Adrenal gland (tissue), 12 donors: ENCODE measurements around the gene RRBP1. TPM values are rescaled to one million over a fixed set of nuclear protein-coding genes. Genes with fewer than 3 reads are reported as not detected.

Source experiments
- DNase-seq, 7 donors: peaks; one replicate each; pipeline ENCODE4 v3.0.0-alpha.2; 2019 to 2020
- H3K27ac ChIP-seq, 5 donors: fragments of 200-600 bp; sonication (generic) in 4 of 5; 1 replicate in 3 of 5; 2 replicates in 2 of 5; pipeline versions ENCODE4 v1.5.1 to v1.8.0; 2016 to 2020; ENCODE audit warnings: mild to moderate bottlenecking in 1 of 5
- H3K27me3 ChIP-seq: fragments of 200-600 bp; 2 replicates; pipeline ENCODE4 v1.8.0; 2021
- H3K36me3 ChIP-seq, 2 donors: fragments of 200-600 bp; replicated peaks in 1 of 2; 1 replicate in 1 of 2; 2 replicates in 1 of 2; pipeline versions ENCODE4 v1.5.1 to v1.8.0; 2018 to 2022
- H3K4me1 ChIP-seq, 2 donors: fragments of 200-600 bp; replicated peaks in 1 of 2; 1 replicate in 1 of 2; 2 replicates in 1 of 2; pipeline versions ENCODE4 v1.5.1 to v1.8.0; 2018 to 2021
- H3K4me3 ChIP-seq, 4 donors: fragments of 200-600 bp; sonication (generic) in 3 of 4; one replicate each; pipeline ENCODE4 v1.5.1; 2016 to 2018
- H3K9me3 ChIP-seq, 3 donors: fragments of 200-600 bp; sonication (generic) in 1 of 3; replicated peaks in 1 of 3; 1 replicate in 2 of 3; 2 replicates in 1 of 3; pipeline versions ENCODE4 v1.5.1 to v1.8.0; 2016 to 2021
- POLR2A ChIP-seq, 2 donors: fragments of 450-650 bp; IDR thresholded peaks; one replicate each; pipeline ENCODE4 v1.6.1; 2017; ENCODE audit warnings: antibody characterized with exemption in 2 of 2, mild to moderate bottlenecking in 2 of 2, moderate library complexity in 1 of 2
- WGBS, 4 donors: extraction: QIAGEN DNeasy Blood & Tissue Kit in 2 of 4; methylation state at CpG; one replicate each; pipeline versions ENCODE4 v1.1.5 to v1.1.7; 2013 to 2017; 5-methylcytosine and 5-hydroxymethylcytosine counted together
- intact Hi-C, 2 donors: fragments of 100-400 bp; cut with DNase I; formaldehyde crosslinking; loops; one replicate each; pipeline versions ENCODE4 v1.14.1 to v1.15.0; 2022 to 2023
- polyA plus RNA-seq, 3 donors: library from polyadenylated mRNA; stranded (reverse); fragments of 200-250 nt in 2 of 3; fragments of 350-450 nt in 1 of 3; fragmentation: Illumina TruSeq in 1 of 3; extraction: RNeasy Lipid Tissue Mini Kit (QIAGEN cat#74804) in 1 of 3; gene quantifications; one replicate each; pipeline ENCODE4 v1.2.3, GENCODE V29; 2013 to 2014
- total RNA-seq, 9 donors: library from RNA; depleted of rRNA in 4 of 9; stranded (reverse); fragments of >200 nt in 4 of 9; fragments of 120-200 nt in 1 of 9; fragmentation: NEBNext Ultra II Directional in 1 of 9; extraction: Animal tissue kit (Norgen Biotek cat#: 25700) in 1 of 9; gene quantifications; one replicate each; pipeline versions ENCODE4 v1.1.0 to v1.2.4, GENCODE V29; 2013 to 2023
- TF ChIP-seq, protein P1 (sequence below), 6 experiments: fragments of 450-650 bp in 4 of 6; fragments of 200-600 bp in 2 of 6; sonication (generic) in 1 of 6; IDR thresholded peaks; 1 replicate in 5 of 6; 2 replicates in 1 of 6; pipeline versions ENCODE4 v1.5.1 to v1.8.0; 2016 to 2021; ENCODE audit warnings: antibody characterized with exemption in 6 of 6, mild to moderate bottlenecking in 2 of 6, moderate library complexity in 1 of 6
- donor health status: healthy with polysubstance abuse.
- donor health status: Bipolar disorder and iron deficiency.
- donor health status: DM: yes; HTN: yes; CAD: no.
- donor health status: DM: no; HTN: no; CAD: no.
- donor health status: DM: no; HTN: no; CAD: no.
- donor health status: DM: yes; HTN: yes; CAD: no.

The RRBP1 gene
- total and polyA plus RNA-seq, 12 donors: 73.9 to 261 (median 122) TPM

DNA sequence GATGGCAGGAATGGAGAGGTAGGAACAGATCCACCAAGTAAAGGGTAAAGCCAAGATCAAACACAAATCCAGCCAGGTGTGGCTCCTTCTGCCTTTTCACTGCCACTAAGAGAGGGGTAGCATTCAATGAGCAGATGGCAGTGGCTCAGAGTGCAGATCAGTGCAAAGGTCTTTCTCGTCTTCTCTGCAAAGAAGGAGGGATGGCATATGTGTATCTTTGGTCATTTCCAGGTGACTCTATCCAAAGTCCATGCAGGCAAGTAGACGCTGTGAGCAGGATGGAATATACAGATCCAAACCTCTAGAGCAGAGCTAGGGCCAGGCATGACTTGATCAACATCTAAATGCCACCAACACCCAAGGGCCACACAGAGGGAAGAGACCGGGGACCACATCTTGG, 24.6 kb upstream of the RRBP1 start:
- intact Hi-C loops: no loop called here

DNA sequence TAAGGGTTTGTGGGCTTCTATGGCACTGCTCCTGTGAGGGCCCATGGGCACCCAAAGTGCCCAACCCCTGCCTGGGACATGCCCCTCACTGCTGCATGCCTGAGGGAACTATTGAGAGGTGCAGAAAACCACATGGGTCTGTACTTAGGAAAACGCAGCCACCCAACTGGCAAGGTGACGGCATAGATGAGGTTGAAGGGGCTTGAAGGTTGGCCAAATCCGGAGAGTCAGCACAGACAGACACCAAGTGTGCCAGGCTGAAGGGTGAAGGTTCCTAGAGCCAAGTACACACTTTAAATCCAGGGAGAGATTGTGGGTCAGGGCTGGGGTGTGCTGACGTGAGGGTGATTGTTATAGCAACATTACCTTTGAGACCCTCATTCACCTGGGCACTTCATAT, 23.9 kb upstream of the RRBP1 start:
- Histone ChIP-seq H3K4me3 (no peak overlapping the region), H3K4me1 (no peaks in the 10 kb centered on the region), H3K36me3 (no peaks in the 10 kb centered on the region), H3K27me3 (no peaks in the 10 kb centered on the region), H3K9me3 (no peaks in the 10 kb centered on the region), H3K27ac (no peak overlapping the region)
- intact Hi-C loops: no loop called here
- no peak for DNase-seq
- WGBS, 4 donors: 70 to 94% (median 84%) methylated on average over 4 of the region's 4 CpGs
- no peak for TF ChIP-seq POLR2A (IDR thresholded peaks at IDR 0.05)
- TF ChIP-seq, protein P1, sequence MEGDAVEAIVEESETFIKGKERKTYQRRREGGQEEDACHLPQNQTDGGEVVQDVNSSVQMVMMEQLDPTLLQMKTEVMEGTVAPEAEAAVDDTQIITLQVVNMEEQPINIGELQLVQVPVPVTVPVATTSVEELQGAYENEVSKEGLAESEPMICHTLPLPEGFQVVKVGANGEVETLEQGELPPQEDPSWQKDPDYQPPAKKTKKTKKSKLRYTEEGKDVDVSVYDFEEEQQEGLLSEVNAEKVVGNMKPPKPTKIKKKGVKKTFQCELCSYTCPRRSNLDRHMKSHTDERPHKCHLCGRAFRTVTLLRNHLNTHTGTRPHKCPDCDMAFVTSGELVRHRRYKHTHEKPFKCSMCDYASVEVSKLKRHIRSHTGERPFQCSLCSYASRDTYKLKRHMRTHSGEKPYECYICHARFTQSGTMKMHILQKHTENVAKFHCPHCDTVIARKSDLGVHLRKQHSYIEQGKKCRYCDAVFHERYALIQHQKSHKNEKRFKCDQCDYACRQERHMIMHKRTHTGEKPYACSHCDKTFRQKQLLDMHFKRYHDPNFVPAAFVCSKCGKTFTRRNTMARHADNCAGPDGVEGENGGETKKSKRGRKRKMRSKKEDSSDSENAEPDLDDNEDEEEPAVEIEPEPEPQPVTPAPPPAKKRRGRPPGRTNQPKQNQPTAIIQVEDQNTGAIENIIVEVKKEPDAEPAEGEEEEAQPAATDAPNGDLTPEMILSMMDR (IDR thresholded peaks at IDR 0.05): no peak

More for the DNA sequence above, 24.6 kb upstream of the RRBP1 start:
- Histone ChIP-seq H3K36me3 (no peaks in the 10 kb centered on the region), H3K27ac (no peak overlapping the region), H3K9me3 (no peaks in the 10 kb centered on the region), H3K4me3 (no peak overlapping the region), H3K4me1 (no peaks in the 10 kb centered on the region), H3K27me3 (no peaks in the 10 kb centered on the region)
- 64 to 98% (median 88%) methylated on average over 3 of the region's 3 CpGs for WGBS, 4 donors
- DNase-seq: no peak
- TF ChIP-seq POLR2A (IDR thresholded peaks at IDR 0.05): no peak
- TF ChIP-seq, protein P1 (IDR thresholded peaks at IDR 0.05): no peak

DNA sequence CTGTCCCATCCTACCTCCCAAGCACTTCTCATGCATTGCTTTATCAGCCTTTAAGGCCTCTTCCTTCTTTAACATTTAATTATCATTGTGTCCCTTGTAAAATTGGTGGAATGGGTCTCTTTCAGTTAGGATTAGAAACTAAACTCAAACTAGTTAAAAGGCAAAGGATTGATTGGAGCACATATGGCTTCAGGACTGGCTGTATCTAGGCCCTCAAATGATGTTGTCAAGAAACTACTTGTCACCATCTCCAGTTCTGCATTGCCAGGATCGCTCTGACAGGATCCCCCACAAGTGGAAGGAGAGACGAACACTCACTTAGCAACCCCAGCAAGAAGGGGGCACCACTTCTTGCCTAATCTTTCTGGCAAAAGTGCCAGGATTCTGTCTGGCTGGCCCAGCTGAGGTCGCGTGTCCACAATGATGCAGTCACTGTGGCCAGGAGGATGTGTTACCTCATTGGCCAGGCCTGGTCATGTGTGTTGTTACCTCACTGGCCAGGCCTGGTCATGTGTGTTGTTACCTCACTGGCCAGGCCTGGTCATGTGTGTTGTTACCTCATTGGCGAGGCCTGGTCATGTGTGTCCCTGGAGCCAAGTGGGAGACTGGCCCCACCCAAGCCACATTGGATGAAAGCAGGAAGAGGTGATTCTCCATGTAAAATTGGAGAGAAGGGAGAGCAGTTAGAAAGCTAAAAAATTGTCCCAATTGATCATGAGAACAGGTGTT, 22.7 kb upstream of the RRBP1 start:
- DNase-seq: no peak
- no peak for TF ChIP-seq POLR2A (IDR thresholded peaks at IDR 0.05)
- TF ChIP-seq, protein P1 (IDR thresholded peaks at IDR 0.05): no peak
- no peaks in the 10 kb centered on the region for H3K27me3 ChIP-seq
- H3K4me3 ChIP-seq: no peak overlapping the region
- WGBS, 4 donors: 93 to 100% (median 97%) methylated on average over 3 to 5 of the region's 5 CpGs
- no peak overlapping the region for H3K27ac ChIP-seq
- H3K36me3 ChIP-seq: no peaks in the 10 kb centered on the region
- no peaks in the 10 kb centered on the region for H3K9me3 ChIP-seq
- H3K4me1 ChIP-seq: no peaks in the 10 kb centered on the region
- intact Hi-C loops: no loop called here

DNA sequence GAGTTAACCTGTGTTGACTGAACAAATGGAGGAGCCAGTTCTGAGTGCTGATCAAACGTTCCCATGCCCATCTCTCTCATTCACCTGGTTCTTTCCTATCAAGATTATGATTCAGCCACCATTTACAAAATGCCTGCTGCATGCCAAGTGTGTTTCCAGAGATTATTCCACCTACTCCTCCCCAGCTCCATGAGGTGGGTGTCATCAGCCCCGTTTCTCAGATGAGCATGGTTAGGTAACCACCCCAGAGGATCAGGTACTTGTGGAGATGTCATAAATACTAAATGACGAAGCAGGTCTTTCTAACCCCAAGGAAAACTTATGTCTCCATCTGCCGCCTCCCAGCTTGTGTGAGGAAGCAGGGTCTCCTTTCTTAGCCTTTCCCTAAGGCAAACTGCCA, 19.8 kb upstream of the RRBP1 start:
- 85 to 88% (median 86%) methylated on average over 4 of the region's 4 CpGs for WGBS, 4 donors
- no peak for TF ChIP-seq POLR2A (IDR thresholded peaks at IDR 0.05)
- TF ChIP-seq, protein P1 (IDR thresholded peaks at IDR 0.05): no peak
- H3K4me1 ChIP-seq: no peaks in the 10 kb centered on the region
- no peak for DNase-seq
- no peak overlapping the region for H3K27ac ChIP-seq
- H3K36me3 ChIP-seq: no peaks in the 10 kb centered on the region
- H3K9me3 ChIP-seq: no peaks in the 10 kb centered on the region
- H3K27me3 ChIP-seq: no peaks in the 10 kb centered on the region
- H3K4me3 ChIP-seq: no peak overlapping the region
- intact Hi-C loops: no loop called here
